D721Med (cell line): ENCODE measurements around the gene XCR1.

ENCODE experiments used
- DNase-seq: peaks from one replicate; pipeline ENCODE4 v3.0.0; 2011; ENCODE audit warnings: low spot score; ENCODE audit not compliant: insufficient read length
- FAIRE-seq: peaks from 2 replicates; lab custom pipeline; 2011; peaks lifted over from hg19 to GRCh38; lab: Jason Lieb, UNC
- TF ChIP-seq, protein P1 (sequence below): IDR thresholded peaks from 2 replicates; pipeline ENCODE4 v1.5.1; 2012; ENCODE audit warnings: mild to moderate bottlenecking, control low read depth; ENCODE audit not compliant: insufficient read depth; ENCODE audit errors: missing control alignments

The XCR1 gene

DNA sequence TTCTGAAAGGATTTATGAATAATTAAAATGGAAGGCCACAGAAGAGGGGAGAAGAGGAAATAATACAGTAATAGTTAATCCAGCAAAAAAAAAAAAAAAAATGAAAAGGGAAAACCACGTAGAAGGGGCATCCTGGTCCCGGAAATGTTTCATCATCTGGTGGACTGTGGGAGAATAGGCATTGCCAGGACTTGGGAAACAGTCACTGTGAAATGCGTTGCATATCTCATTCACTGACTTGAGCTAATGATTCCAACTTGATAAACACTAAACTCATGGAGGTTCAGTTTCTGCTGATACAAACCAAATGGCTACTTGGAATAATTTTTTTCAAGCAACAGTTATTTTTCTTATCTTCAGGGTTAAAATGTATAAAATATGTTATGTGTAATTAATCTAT lies 3.2 kb downstream of the XCR1 start:
- DNase-seq: no peak
- TF ChIP-seq, protein P1, sequence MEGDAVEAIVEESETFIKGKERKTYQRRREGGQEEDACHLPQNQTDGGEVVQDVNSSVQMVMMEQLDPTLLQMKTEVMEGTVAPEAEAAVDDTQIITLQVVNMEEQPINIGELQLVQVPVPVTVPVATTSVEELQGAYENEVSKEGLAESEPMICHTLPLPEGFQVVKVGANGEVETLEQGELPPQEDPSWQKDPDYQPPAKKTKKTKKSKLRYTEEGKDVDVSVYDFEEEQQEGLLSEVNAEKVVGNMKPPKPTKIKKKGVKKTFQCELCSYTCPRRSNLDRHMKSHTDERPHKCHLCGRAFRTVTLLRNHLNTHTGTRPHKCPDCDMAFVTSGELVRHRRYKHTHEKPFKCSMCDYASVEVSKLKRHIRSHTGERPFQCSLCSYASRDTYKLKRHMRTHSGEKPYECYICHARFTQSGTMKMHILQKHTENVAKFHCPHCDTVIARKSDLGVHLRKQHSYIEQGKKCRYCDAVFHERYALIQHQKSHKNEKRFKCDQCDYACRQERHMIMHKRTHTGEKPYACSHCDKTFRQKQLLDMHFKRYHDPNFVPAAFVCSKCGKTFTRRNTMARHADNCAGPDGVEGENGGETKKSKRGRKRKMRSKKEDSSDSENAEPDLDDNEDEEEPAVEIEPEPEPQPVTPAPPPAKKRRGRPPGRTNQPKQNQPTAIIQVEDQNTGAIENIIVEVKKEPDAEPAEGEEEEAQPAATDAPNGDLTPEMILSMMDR: no peak
- FAIRE-seq: no peak

DNA sequence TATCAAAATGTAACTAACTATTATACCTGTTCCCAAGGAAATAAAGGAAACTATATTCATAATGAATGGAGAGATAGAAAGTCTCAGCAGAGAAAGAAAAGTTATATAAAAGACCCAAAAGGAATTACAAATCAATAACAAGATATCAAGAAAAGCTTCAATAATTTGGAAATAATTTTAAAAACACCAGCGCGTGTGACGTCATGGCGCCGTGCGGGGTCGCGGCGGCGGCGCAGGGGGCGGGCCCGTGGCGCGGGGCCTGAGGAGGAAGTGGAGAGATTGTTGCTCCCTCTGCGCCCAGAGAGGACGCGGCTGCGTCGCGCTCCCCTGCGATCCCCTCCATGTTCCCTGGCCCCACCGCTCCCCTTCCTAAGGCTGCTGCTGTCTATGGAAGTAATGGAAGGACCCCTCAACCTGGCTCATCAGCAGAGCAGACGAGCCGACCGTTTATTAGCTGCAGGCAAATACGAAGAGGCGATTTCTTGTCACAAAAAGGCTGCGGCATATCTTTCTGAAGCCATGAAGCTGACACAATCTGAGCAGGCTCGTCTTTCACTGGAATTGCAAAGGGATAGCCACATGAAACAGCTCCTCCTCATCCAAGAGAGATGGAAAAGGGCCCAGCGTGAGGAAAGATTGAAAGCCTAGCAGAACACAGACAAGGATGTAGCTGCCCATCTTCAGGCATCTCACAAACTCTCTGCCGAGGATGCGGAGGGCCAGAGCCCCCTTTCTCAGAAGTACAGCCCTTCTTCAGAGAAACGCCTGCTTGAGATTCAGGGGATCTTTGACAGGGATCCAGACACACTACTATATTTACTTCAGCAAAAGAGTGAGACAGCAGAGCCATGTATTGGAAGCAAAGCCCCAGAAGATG lies 4.1 kb downstream of the XCR1 start:
- DNase-seq: no peak
- FAIRE-seq: no peak
- TF ChIP-seq, protein P1: no peak

DNA sequence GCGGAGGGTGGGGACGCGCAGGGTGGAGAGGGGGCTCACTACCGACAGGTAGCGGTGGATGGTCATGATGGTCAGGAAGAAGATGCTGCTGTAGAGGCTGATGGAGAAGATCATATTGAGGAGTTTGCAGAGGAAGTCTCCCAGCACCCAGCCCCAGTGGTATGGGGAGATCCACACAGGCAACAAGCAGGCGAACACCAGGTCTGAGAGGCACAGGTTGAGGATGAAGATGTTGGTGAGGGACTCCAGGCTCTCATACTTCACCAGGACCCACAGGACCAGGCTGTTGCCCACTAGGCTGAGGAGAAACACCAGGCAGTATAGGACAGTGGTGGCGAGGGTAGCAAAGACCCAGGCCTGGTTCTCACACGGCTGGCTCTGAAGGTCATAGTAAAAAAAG lies 5.8 kb downstream of the XCR1 start:
- no peak for DNase-seq

DNA sequence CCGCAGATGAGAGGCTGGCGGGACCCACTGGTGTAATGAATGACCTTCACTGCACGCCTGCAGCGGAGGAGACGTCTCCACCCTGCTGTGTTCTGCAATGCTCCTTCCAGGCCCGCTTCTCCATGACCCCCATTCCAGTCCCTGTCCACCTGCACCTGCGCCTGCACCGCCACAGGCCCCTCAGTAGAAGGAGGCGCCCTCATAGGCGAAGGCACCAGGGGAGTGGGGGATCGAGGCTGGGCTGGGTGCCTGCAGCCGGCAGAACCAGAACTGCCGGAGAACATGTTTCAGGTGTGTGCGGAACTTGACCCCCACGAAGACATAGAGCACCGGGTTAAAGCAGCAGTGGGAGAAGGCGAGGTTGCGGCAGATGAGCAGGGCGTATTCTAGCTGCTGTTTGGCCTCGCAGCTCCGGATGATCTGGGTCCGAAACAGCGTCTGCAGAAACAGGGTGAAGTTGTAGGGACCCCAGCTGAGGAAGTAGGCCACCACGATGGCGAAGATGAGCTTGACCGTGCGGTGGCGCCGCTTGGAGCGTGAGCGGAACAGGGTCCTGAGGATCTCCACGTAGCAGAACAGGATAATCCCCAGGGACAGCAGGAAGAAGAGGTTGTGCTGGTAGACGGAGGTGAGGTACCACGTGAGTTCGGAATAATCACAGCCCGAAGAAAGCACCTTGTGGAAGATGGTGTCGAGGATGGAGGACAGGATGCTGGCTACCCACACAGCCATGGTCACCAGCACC lies 6.3 kb downstream of the XCR1 start:
- TF ChIP-seq, protein P1: no peak
- FAIRE-seq (no peak), DNase-seq (no peak)

More for the DNA sequence above, 5.8 kb downstream of the XCR1 start:
- FAIRE-seq: no peak
- TF ChIP-seq, protein P1: no peak

DNA sequence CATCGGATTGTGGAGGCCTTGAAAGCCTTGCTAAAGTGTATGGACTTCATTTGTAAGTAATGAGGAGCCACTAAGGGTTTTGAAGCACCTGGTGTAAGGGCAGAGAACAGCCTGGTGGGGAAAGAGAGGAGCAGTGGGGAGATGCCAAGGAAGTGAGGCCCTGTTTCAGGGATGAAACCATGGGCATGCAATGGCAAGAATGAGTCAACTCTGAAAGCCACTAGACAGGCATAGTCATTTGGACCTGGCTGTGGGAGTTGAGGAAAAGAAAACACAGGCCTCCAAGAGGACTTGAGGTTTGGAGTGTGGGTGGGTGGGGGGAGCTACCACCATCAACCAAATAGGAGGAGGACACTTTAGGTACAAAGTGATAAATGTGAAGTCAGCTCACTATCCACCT lies 7.6 kb downstream of the XCR1 start:
- no peak for DNase-seq
- no peak for FAIRE-seq
- TF ChIP-seq, protein P1: no peak

DNA sequence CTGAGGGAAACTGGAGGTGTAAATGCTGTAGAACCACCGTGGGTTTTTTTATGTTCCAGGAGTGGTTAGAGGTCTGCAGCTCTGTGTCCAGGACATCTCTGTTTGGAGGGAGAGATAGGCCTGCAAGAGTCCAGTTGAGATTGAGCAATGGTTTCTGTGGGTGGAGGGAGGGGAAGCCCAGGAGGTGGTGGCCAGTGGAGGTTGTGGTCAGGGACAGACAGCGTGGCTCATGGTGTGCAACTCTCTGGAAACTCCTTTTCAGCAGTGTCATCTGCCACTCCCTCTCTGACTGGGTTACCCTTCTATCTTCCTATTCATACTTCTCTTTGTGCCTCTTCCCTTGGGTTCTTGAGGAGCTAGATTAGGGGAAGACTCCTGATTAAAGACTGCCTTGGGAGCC lies 9.6 kb downstream of the XCR1 start:
- DNase-seq (no peak), FAIRE-seq (no peak)
- TF ChIP-seq, protein P1: no peak
